HG02981 (cell line): ENCODE data around the gene CYSTM1.

Experiments used
- ATAC-seq: cut with Tn5 transposase; IDR thresholded peaks from one replicate; pipeline ENCODE4 v1.9.1; 2021; ENCODE audit warnings: mild to moderate bottlenecking, moderate library complexity; ENCODE audit not compliant: unreplicated experiment

Gene CYSTM1

DNA sequence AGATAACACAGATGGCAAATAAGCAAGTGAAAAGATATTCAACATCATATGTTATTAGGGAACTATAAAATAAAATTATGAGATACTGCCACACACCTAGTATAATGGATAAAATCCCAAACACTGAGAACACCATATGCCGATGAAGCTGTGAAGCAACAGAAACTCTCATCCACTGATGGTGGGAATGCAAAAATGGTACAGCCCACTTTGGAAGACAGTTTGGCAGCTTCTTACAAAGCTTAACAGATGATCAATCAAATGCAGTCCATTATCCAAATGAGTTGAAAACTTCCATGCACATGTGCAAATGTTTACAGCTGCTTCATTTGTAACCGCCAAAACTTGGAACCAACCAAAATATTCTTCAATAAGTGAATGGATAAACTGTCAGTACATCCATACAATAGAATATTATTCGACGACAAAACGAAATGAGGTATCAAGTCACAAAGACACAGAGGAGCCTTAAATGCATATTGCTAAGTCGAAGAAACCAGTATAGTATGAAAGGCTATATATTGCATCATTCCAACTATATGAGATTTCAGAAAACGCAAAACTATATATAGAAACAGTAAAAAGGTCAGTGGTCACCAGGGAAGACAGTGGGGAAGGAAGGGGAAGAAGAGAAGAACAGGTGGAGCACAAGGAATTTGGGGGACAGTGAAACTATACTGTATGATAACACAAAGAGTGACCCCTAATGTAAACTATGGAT lies 113.0 kb downstream of the CYSTM1 start:
- no peak for ATAC-seq

DNA sequence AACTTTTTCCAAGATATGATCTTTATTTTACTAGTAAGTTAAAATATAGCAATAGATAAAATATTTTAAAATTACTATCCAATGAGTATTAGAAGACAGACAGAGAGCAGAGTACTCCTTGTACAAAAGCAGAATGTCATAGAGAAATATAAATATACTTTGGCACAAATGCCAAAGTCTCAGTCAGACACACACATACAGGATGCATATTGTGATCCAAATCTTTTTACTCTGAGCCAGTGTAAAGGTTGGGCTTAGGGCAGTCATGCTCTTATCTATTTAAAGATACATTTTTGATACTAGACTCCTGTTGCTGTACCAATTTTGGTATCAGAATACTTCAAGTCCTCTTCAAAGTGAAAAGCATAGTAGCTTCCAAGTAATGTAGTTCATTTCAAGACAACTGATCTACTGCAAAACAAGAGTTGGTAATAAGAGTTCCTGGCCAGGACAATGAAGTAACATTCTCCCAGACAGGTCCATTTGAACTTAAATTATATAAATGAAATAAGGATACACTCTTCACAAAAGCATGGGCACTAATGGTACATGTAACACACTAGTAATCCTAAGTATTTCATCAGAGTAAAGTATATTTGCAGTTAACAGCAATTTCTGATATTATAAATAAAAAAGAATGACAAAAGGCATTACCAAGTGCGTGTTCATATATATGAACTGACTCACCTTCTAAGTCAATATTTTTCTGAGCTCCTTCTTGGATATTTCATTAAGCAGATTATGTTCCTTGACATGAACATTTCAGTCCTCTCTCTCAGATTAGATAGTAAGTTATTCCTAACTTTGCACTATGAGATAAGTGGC lies 117.4 kb downstream of the CYSTM1 start:
- no peak for ATAC-seq
